IPS-NIHi11 (cell line): ENCODE measurements around the gene ESRP2.

Experiments used
- DNase-seq: peaks from one replicate; pipeline ENCODE4 v3.0.0; 2012; ENCODE audit warnings: mixed read lengths, low spot score

ESRP2 gene

GRCh38 chr16:68263559-68264127 lies 27.7 kb upstream of the ESRP2 start:
- DNase-seq, result peak; percentile 40

- no peak for DNase-seq
Observed at GRCh38 chr16:68259007-68259825, 23.3 kb upstream of the ESRP2 start.

GRCh38 chr16:68257906-68258800 lies 22.2 kb upstream of the ESRP2 start:
- DNase-seq, result peak; percentile 56

GRCh38 chr16:68257251-68257905 lies 21.5 kb upstream of the ESRP2 start:
- DNase-seq, result no peak

- no peak for DNase-seq
Observed at GRCh38 chr16:68255712-68256111, 19.8 kb upstream of the ESRP2 start.

- no peak for DNase-seq
Observed at GRCh38 chr16:68253721-68254120, 17.8 kb upstream of the ESRP2 start.

- no peak for DNase-seq
Observed at GRCh38 chr16:68252383-68252782, 16.5 kb upstream of the ESRP2 start.

- DNase-seq, result no peak
Observed at GRCh38 chr16:68251832-68252231, 15.9 kb upstream of the ESRP2 start.

GRCh38 chr16:68250951-68251350 lies 15.0 kb upstream of the ESRP2 start:
- DNase-seq, result no peak

- no peak for DNase-seq
Observed at GRCh38 chr16:68249371-68249770, 13.4 kb upstream of the ESRP2 start.

- DNase-seq, result no peak
Observed at GRCh38 chr16:68247932-68248331, 12.0 kb upstream of the ESRP2 start.

GRCh38 chr16:68247400-68247799 lies 11.5 kb upstream of the ESRP2 start:
- DNase-seq, result no peak

GRCh38 chr16:68246666-68247065 lies 10.7 kb upstream of the ESRP2 start:
- DNase-seq, result no peak

- no peak for DNase-seq
Observed at GRCh38 chr16:68246121-68246520, 10.2 kb upstream of the ESRP2 start.

- peak; percentile 99 for DNase-seq
Observed at GRCh38 chr16:68244903-68245853, 9.3 kb upstream of the ESRP2 start, which contains the start of gene PLA2G15. Gene PLA2G15 (plus strand): TSS chr16:68245373. CDS start chr16:68245427, 54 bp downstream.

GRCh38 chr16:68244481-68244902 lies 8.6 kb upstream of the ESRP2 start:
- no peak for DNase-seq

GRCh38 chr16:68242926-68243858 lies 7.3 kb upstream of the ESRP2 start:
- DNase-seq, result no peak

GRCh38 chr16:68242085-68242484 lies 6.2 kb upstream of the ESRP2 start:
- no peak for DNase-seq

- DNase-seq, result no peak
Observed at GRCh38 chr16:68238029-68238345, 2.1 kb upstream of the ESRP2 start.
